Esophagus muscularis mucosa (tissue), 4 donors: Measurements from ENCODE around the gene INPP5A. TPM values are rescaled to one million over a fixed set of nuclear protein-coding genes. Genes with fewer than 3 reads are reported as not detected.

ENCODE experiments used
- DNase-seq: peaks from one replicate; pipeline ENCODE4 v3.0.0-alpha.2; 2017; ENCODE audit errors: extremely low spot score
- H3K27ac ChIP-seq, 4 donors: fragments of 200-600 bp; sonication (generic); replicated peaks in 1 of 4; 1 replicate in 3 of 4; 2 replicates in 1 of 4; pipeline ENCODE4 v1.5.1; 2016 to 2019; ENCODE audit warnings: mild to moderate bottlenecking in 1 of 4
- H3K27me3 ChIP-seq, 4 donors: fragments of 200-600 bp; sonication (generic); one replicate each; pipeline versions ENCODE4 v1.5.1 to v1.6.0; 2016 to 2019
- H3K36me3 ChIP-seq, 4 donors: fragments of 200-600 bp; sonication (generic); one replicate each; pipeline ENCODE4 v1.5.1; 2016 to 2019
- H3K4me1 ChIP-seq, 4 donors: fragments of 200-600 bp; sonication (generic); one replicate each; pipeline ENCODE4 v1.5.1; 2016 to 2019
- H3K4me3 ChIP-seq, 4 donors: fragments of 200-600 bp; sonication (generic); 1 replicate in 2 of 4; 2 replicates in 2 of 4; pipeline ENCODE4 v1.5.1; 2016 to 2019; ENCODE audit warnings: mild to moderate bottlenecking in 4 of 4, moderate library complexity in 1 of 4
- H3K9me3 ChIP-seq, 4 donors: fragments of 200-600 bp; sonication (generic); 1 replicate in 3 of 4; 2 replicates in 1 of 4; pipeline ENCODE4 v1.5.1; 2016 to 2019
- EP300 ChIP-seq: sonication (generic); formaldehyde crosslinking; IDR thresholded peaks from one replicate; pipeline ENCODE4 v1.6.1; 2017; ENCODE audit warnings: antibody characterized with exemption
- POLR2A ChIP-seq: fragments of 450-650 bp; IDR thresholded peaks from one replicate; pipeline ENCODE4 v1.6.1; 2017; ENCODE audit warnings: antibody characterized with exemption, moderate library complexity, mild to moderate bottlenecking, low read depth
- POLR2AphosphoS5 ChIP-seq, 2 donors: sonication (generic); formaldehyde crosslinking; IDR thresholded peaks; one replicate each; pipeline ENCODE4 v1.6.1; 2017; ENCODE audit warnings: antibody characterized with exemption in 2 of 2
- WGBS: methylation state at CpG from one replicate; pipeline ENCODE4 v1.1.5; 2018; 5-methylcytosine and 5-hydroxymethylcytosine counted together
- intact Hi-C: fragments of 100-400 bp; cut with DNase I; formaldehyde crosslinking; loops from one replicate; pipeline ENCODE4 v1.15.1; 2023
- total RNA-seq, 4 donors: library from RNA; depleted of rRNA; stranded (reverse); fragments of >200 nt; gene quantifications; one replicate each; pipeline versions ENCODE4 v1.1.0 to v1.2.1, GENCODE V29; 2016
- TF ChIP-seq, protein P1 (sequence below), 3 experiments: fragments of 200-600 bp in 2 of 3; fragments of 450-650 bp in 1 of 3; sonication (generic) in 2 of 3; IDR thresholded peaks; one replicate each; pipeline ENCODE4 v1.5.1; 2017 to 2019; ENCODE audit warnings: antibody characterized with exemption in 3 of 3, mild to moderate bottlenecking in 2 of 3, moderate library complexity in 1 of 3

INPP5A gene
- total RNA-seq, 4 donors from 2014 or later: 234 to 301 (median 245) TPM

DNA sequence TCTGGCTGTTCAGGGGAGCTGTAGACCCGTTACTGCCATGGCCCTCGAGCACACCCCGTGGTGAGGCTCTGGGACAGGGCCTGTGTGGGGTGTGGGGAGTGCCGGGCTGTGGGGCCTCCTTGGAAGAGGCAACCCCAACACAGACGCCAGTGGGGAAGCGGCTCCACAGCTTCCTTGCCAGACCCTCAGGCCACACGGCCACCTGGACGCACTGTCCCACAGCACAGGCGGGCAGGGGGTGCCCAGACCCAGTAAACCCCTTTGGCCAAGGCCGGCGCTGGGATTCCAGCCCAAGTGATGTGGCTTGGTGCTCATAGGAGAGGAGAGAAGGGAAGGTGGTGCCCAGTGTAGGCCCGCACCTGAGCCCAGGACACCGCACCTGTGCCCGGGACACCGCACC is 261.3 kb downstream of the INPP5A start:
- H3K4me1 ChIP-seq: no peaks in the 10 kb centered on the region
- DNase-seq: no peak
- H3K27ac ChIP-seq: no peak overlapping the region
- TF ChIP-seq EP300 (no peak), POLR2AphosphoS5 (IDR thresholded peaks at IDR 0.05) (no peak), POLR2A (no peak)
- TF ChIP-seq, protein P1, sequence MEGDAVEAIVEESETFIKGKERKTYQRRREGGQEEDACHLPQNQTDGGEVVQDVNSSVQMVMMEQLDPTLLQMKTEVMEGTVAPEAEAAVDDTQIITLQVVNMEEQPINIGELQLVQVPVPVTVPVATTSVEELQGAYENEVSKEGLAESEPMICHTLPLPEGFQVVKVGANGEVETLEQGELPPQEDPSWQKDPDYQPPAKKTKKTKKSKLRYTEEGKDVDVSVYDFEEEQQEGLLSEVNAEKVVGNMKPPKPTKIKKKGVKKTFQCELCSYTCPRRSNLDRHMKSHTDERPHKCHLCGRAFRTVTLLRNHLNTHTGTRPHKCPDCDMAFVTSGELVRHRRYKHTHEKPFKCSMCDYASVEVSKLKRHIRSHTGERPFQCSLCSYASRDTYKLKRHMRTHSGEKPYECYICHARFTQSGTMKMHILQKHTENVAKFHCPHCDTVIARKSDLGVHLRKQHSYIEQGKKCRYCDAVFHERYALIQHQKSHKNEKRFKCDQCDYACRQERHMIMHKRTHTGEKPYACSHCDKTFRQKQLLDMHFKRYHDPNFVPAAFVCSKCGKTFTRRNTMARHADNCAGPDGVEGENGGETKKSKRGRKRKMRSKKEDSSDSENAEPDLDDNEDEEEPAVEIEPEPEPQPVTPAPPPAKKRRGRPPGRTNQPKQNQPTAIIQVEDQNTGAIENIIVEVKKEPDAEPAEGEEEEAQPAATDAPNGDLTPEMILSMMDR (IDR thresholded peaks at IDR 0.05): no peak
- intact Hi-C loops: no loop called here
- H3K27me3 ChIP-seq: peaks cover 0 to 11% (median 0%) of the 10 kb centered on the region in 4 donors
- H3K4me3 ChIP-seq: no peak overlapping the region
- 93% methylated on average over 3 of the region's 15 CpGs for WGBS
- no peaks in the 10 kb centered on the region for H3K36me3 ChIP-seq
- peaks cover 0 to 9% (median 7%) of the 10 kb centered on the region in 4 donors for H3K9me3 ChIP-seq

DNA sequence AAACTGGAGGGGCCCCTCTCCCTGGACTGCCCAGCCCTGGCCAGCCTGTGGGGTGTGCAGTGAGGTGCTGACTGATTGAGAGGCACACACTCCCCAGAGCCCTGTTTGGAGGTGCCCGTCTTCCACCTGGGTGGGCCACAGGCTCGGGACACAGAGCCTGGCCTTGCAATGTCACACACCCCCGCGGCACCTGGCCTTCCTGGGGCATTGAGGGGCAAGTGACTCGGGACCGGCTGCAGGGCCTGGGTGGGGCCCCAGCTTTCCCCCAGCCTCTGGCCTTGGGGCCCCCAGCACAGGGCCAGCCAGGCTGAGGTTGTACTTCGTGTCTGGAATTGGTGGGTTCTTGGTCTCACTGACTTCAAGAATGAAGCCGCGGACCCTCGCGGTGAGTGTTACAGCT is 262.3 kb downstream of the INPP5A start:
- no peak overlapping the region for H3K27ac ChIP-seq
- peaks cover 0 to 9% (median 7%) of the 10 kb centered on the region in 4 donors for H3K9me3 ChIP-seq
- no peak for TF ChIP-seq EP300
- TF ChIP-seq, protein P1 (IDR thresholded peaks at IDR 0.05): no peak
- no peak for TF ChIP-seq POLR2AphosphoS5 (IDR thresholded peaks at IDR 0.05)
- TF ChIP-seq POLR2A: no peak
- WGBS: 88% methylated on average over 5 of the region's 11 CpGs
- H3K4me3 ChIP-seq: no peak overlapping the region
- intact Hi-C loops: no loop called here
- H3K27me3 ChIP-seq: peaks cover 0 to 8% (median 0%) of the 10 kb centered on the region in 4 donors
- DNase-seq: no peak
- no peaks in the 10 kb centered on the region for H3K4me1 ChIP-seq
- H3K36me3 ChIP-seq: no peaks in the 10 kb centered on the region

DNA sequence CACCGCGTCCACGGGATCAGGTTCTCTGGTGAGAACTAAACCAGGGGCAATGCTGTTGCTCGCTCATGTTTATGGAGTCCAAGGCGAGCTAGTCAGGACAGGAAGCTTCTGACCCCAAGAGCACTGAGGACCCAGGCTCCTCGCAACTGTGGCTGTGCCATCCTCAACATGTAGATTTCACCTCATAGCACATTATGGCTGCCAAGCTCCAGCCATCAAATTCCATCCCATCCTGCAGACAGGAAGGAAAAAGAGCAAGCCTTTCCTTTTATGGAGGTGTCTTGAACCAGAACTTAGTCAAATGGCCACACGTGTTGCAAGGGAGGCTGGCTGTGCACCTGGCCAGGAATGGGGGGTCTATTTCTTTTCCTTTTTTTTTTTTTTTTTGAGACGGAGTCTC is 264.5 kb downstream of the INPP5A start:
- H3K4me3 ChIP-seq: no peak overlapping the region
- H3K27ac ChIP-seq: no peak overlapping the region
- 86% methylated on average over 8 of the region's 8 CpGs for WGBS
- TF ChIP-seq EP300 (no peak), POLR2AphosphoS5 (IDR thresholded peaks at IDR 0.05) (no peak), POLR2A (no peak)
- TF ChIP-seq, protein P1 (IDR thresholded peaks at IDR 0.05): no peak
- no peaks in the 10 kb centered on the region for H3K36me3 ChIP-seq
- peaks cover 0 to 9% (median 7%) of the 10 kb centered on the region in 4 donors for H3K9me3 ChIP-seq
- H3K4me1 ChIP-seq: no peaks in the 10 kb centered on the region
- DNase-seq: no peak
- peaks cover 0 to 8% (median 0%) of the 10 kb centered on the region in 4 donors for H3K27me3 ChIP-seq
- intact Hi-C loops: no loop called here

DNA sequence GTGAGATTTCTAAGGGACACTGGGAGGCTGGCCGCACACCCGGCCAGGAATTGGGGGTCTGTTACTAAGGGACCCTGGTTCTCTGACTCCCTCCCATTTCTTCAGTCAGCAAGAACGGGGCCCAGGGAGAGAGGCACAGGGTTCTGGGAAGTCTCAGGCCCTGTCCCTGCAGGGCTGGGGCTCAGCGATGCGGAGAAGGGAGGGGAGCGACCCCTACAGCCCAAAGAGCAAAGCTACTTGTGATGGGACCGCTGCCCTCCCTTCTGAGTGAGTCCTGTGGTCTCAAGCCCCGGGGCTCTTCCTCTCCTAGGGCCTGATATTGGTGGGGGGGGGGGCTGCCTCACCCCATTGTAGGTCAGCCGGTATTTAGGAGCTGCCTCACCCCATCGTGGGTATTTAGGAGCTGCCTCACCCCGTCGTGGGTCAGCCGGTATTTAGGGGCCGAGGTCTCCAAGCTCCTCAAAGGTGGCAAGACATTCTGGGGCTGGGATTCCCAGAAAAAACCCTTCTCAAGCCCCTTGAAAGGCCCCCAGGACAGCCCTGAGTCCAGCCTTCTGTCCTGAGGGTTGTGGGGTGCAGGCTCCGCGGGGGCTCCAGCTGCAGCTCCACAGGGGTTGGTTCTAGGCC is 265.2 kb downstream of the INPP5A start:
- TF ChIP-seq, protein P1 (IDR thresholded peaks at IDR 0.05): no peak
- TF ChIP-seq POLR2AphosphoS5 (IDR thresholded peaks at IDR 0.05): no peak
- TF ChIP-seq POLR2A: no peak
- no peak for TF ChIP-seq EP300
- Histone ChIP-seq H3K36me3 (no peaks in the 10 kb centered on the region), H3K27me3 (peaks cover 0 to 8% (median 0%) of the 10 kb centered on the region in 4 donors), H3K27ac (no peak overlapping the region), H3K4me3 (no peak overlapping the region), H3K9me3 (peaks cover 0 to 9% (median 7%) of the 10 kb centered on the region in 4 donors), H3K4me1 (no peaks in the 10 kb centered on the region)
- WGBS: 72% methylated on average over 8 of the region's 16 CpGs
- no peak for DNase-seq
- intact Hi-C loops: no loop called here
